Measurements from ENCODE around the gene EML1.

The EML1 gene, protein sequence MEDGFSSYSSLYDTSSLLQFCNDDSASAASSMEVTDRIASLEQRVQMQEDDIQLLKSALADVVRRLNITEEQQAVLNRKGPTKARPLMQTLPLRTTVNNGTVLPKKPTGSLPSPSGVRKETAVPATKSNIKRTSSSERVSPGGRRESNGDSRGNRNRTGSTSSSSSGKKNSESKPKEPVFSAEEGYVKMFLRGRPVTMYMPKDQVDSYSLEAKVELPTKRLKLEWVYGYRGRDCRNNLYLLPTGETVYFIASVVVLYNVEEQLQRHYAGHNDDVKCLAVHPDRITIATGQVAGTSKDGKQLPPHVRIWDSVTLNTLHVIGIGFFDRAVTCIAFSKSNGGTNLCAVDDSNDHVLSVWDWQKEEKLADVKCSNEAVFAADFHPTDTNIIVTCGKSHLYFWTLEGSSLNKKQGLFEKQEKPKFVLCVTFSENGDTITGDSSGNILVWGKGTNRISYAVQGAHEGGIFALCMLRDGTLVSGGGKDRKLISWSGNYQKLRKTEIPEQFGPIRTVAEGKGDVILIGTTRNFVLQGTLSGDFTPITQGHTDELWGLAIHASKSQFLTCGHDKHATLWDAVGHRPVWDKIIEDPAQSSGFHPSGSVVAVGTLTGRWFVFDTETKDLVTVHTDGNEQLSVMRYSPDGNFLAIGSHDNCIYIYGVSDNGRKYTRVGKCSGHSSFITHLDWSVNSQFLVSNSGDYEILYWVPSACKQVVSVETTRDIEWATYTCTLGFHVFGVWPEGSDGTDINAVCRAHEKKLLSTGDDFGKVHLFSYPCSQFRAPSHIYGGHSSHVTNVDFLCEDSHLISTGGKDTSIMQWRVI

DNA sequence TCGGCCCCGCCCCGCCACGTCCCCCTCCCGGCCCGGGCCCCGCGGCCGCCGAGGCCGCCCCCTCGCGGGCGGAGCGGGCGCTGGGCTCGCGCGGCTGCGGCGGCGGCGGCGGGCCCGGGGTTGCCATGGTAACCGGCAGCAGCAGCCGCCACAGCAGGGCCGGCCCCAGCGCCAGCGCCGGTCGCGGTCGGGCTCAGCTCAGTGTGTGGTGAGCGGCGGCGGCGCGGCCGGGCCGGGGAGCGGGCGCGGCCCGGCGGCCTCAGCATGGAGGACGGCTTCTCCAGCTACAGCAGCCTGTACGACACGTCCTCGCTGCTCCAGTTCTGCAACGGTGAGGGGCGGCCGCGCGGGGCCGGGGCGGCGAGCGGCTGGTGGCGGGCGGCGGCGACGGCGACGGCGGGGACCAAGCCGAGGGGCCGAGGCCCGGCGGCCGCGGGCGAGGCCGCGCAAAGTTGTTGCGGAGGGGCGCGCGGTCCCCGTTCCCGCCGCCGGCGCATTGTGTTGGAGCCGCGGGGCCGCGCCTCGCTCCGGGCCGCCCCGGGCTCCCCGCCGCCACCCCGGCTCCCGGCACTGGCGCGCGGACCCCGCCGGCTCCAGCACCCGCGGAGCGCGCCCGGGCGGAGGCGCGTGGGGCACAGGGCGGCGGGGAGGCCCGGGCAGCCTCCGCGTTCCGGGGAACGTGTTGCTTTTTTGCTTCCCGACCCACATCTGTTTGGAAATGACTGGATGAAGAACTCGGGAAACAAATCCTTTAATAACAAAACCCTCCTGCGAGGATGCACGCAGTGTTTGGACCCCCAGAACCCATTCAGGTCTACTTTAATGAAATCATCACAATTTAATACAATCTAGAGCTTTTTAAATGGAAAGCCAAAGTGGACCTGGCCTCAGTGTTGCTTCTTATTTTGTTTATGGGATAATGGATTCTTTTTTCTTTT lies at the start of gene EML1:
Gene EML1, plus strand, starts transcription at position 201 of the 938 bp plus-strand sequence. Its CDS starts 64 bp downstream, at position 265.
- DNase-seq (ENCODE audit: low read depth in 2 of 2), result peak; percentile 46 to 60

DNA sequence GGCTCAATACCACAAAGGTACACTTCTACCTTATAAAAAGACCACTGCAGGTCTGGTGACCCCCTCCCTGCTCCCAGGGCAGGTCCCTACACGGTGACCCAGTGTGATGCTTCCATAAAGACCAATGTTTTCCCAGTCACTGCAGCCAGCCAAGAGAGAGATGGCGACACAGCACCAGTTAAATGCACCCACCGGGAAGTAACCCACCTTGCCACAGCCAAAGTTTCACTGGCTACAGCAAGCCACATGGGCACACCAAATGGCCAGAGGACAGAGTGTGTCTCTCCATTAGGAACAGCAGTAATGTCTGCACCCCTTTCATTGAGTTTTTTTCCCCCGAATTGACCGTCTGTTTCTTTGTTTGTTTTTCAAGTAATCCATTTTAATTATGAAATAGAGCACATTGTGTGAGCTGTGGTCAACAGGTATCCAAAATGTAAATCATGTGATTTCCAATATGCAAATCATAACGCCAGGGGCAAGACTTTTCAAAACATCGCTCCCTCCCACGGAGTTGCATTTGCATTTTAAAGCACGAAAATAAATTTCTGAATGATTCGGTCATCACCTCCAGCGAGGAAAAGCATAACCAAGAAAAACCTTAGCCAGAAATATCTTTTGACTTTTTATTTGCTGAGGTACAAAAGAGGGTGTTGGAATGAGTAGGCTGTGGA lies 48.9 kb upstream of the EML1 start:
- no peak for DNase-seq (ENCODE audit: low read depth in 2 of 2)

DNA sequence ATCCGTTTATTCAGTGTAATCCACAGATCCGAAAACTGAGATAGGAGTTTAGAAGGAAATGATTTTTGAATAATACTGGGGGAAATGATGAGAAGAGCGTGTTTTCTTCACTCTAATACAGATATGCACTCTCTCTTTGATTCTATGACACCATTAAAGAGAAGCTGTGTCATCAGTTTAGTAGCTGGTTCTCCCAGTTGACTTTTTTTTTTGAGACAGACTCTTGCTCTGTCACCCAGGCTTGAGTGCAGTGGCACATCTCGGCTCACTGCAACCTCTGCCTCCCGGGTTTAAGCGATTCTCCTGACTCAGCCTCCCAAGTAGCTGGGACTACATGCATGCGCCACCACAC lies 48.4 kb upstream of the EML1 start:
- DNase-seq (ENCODE audit: low read depth in 2 of 2), result no peak

DNA sequence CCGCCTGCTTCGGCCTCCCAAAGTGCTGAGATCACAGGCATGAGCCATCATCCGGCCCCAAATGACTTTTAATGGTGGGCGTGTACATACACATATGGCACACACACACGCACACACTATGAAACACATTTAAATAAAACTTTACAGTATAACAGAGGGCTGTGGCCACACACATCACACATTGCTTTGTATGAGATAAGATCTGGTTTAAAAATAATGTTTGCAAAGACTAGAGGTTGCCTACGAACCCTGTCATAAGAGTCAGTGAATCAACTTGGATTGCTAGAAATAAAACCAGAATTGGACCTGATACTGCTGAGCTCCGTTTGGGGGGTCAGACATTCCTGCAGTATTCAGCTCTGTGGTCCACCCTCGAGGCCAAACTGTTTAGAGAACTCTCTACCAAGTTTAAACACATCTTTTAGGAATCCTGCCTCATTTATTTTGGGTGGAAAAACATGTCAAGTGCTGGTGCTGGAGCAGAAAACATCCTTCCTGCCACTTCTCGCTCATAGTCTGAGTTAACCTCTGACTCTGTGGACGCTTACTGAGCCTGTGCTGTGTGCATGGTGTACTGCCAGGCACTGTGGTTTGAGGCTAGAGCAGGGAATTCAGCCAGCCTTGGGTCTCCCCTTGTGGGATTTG lies 47.8 kb upstream of the EML1 start:
- DNase-seq (ENCODE audit: low read depth in 2 of 2), result no peak

DNA sequence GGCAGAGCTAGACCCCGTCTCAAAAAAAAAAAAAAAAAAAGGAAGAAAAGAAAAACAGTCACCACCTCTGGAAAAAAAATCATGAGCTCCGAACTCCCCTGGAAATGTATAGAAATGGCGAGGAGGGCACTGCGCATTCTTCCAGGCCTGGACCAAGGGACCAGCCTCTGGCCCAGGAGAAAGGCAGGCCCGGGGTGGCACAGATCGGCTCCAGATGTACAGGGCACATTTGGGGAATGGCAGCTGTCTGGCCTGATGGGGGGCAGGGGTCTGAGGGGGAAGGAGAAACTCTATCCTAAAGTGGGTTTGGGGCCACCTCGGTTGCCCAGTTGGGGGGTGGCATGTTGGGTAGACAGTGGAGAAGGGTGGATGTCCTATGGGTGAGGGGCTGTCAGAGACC lies 46.0 kb upstream of the EML1 start:
- no peak for DNase-seq (ENCODE audit: low read depth in 2 of 2)

DNA sequence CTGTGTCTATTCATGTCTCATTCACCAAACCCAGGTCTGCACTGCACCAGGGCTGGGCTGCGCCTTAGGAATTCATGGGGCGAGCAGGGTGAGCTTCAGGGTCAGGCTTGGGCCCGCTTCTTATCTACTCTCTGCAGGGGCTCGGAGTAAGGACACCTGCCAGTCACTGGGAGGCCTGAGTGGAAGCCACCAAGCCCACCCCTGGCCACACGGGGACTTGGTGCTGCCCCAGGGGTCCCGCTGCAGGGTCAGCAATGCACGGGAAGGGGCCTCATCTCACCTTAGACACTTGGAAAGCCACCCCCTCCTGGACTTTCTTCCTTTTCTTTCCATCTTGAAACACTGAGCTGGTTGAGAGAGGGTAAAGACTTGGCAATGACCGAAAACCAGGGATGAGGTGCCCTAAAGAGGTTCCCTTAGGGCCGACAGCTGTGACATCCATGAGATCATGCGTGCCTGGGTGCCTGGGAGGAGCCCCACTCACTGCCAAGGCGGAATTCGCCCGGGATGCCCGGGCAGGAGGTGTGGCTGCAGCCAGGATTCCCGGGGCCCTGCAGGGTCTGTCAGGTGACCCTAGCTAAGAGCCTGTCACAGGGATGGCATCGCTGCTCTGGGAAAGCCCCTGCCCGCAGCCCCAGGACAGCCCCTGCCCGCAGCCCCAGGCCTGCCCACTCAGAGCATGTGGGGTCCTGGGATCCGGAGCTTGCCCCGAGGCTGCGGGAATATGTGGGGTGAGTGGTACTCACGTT lies 45.5 kb upstream of the EML1 start:
- no peak for DNase-seq (ENCODE audit: low read depth in 2 of 2)

DNA sequence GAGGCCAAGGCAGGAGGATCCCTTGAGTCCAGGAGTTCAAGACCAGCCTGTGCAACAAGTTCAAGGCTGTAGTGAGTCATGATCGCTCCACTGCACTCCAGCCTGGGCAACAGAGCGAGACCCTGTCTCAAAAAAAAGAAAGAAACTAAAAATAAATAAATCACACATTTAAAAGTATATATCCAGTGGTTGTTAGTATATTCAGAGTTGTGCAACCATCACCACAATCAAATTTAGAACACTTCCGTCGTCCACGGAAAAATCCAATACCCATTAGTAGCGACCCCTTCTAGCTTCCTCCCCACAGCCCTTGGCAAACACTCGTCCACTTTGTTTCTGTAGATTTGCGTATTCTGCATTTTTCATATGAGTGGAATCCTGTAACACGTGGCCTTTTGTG lies 44.7 kb upstream of the EML1 start:
- no peak for DNase-seq (ENCODE audit: low read depth in 2 of 2)

DNA sequence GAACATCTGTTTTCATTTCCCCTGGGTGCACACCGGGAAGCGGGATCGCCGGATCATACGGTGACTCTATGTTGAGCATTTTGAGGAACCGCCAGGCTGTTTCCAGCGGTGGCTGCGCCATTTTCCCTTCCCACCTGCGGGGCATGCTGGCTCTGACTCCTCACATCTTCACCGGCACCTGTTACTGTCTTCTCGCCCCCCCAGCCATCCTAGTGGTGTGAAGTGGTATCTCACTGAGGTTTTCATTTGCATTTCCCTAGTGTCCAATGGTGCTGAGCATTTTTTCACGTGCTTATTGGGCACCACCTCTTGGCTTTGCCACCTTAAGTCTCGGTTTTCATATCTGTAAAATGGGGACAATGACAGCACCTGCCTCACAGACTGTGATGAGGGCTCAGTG lies 44.1 kb upstream of the EML1 start:
- no peak for DNase-seq (ENCODE audit: low read depth in 2 of 2)

DNA sequence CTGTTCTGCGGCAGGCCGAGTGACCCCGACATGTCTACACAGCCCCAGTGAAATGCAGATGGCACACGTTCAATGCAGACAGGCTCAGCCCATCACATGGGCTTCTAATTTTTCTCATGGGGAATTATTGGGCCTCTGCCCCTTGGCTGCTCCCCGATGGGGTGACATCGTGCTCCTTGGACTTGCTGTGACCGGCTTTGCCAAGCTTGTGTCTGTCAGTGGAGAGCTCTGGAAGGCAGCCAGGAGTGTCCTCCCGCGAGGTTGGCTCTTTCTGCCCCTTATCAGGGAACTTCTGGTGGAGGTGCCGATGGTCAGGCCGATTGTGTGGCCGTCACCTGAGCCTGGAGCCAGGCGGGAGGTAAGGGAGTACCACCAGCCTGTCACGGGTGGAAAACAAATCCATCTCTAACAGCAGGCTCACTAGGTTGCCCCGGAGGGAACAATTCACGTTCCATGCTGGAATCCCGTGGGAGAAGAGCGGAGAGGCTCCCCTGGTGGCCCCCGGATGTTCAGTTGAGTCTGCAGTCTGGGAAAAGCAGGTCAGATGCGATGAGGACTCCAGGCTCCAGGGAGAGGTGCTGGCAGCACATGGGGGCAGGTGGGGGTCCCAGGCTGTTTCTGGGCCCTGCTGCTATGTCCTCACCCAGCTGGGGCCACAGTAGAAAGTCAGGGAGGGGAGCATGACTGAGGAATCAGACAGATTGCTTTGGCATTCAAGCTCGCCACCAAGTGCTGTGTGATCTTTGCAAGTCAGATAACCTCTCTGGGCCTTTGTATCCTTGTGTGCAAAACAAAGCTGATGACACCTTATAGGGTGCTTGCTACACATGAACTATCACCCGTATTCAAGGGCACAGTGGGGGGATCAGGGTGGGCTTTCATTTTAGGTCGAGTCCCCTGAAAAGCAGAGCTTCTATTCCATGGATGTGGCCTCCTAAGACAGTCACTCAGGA lies 43.2 kb upstream of the EML1 start:
- DNase-seq (ENCODE audit: low read depth in 2 of 2), result no peak

DNA sequence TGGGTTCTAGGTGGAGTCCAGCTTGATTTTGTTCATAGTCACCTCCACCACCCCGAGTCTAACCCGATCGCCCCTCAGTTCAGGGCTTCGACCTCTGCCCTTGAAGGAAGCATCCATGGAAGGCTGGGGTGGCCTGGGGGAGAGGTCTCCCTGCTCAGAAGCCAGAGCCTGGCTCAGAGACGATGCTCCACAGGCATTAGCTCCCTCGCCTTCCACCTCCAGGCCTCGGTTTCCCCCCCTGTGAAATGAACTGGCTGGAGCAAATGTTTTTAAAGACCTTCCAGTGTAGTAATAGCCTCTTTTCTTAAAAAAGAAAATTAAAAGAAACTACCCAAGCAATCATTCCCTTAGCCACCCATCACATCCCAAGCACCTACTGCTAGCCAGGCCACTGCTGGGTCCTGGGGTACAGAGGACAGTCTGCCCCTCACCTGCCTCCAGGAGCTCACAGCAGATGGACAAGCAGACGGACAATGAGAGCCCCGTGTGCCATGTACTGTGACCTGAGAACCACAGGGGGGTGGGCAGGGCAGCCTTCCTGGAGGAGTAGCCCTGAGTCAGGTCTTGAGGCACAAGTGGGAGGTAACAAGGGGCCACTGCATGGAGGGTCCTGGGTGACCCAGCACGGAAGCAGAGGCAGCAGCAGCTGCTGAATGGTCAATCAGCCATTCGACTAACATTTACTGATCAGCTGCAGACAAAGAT lies 42.3 kb upstream of the EML1 start:
- no peak for DNase-seq (ENCODE audit: low read depth in 2 of 2)

DNA sequence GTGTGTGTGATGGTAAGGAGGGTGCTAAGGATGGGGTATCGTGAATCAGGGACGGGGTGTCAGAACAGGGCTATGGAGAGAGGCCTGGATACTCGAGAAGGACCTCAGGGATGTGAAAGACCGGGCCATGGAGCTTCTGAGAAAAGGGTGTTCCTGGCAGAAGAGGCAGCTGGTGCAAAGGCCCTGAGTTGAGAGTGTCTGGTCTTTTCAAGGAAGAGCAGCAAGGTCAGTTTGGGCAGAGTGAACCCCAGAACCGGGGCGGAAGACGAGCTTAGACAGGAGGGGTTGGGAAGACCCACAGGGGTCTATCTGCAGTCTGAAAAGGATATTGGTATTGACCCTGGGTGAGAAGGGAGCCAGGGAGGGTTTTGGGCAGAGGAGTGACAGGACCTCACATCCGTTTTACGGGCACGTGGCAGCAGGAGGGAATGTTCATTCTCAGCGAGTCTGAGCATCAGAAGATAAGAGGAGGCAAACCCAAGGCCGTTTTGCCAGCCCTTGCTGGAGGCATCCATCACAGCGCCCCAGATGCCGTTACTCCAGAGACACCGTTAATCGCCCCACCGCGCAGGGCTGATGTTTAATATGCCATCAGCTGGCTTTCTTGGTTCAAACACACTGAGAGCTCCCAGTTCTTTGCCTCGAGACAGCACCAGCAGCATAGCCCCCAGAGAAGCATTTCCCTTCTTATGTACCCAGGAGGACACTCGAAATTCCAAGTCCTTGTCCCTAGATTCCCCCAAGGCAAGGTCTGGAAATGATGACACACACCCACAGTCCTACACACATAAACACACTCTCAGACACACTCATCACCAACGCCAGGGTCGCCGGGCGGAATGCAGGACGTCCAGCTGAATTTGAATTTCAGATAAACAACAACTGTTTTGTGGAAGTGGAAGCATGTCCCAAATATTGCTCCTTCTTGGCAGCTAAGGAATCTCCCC lies 41.4 kb upstream of the EML1 start:
- DNase-seq (ENCODE audit: low read depth in 2 of 2), result no peak

DNA sequence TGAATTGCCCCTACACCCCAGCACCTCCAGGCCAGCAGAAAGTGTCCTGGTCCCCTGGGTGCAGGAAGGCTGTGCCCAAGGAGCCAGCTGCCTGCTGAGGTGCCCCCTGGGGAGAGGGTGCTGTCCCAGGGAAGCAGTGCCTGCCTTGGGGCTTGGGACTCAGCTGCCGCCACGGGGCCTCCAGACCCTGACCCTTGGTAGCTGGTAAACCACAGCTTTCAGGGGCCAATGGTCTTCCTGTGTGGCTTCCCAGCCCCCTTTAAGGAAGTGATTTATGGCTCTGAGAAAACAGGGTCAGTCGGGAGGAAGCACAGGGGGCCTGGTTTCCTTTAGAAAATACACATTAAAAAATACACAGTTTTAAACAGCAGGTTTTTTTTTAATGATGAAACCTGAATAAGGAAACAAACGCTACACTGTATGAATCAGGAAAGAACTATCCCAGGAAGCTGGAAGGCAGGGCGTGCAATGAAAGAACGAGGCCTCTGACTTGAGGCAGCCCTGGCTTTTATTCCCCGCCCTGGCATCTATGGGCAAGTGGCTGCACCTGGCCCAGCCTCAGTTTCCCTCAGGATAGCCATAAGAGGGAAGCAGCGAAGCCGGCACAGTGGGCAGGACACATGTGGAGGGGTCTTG lies 40.6 kb upstream of the EML1 start:
- DNase-seq (ENCODE audit: low read depth in 2 of 2), result no peak

DNA sequence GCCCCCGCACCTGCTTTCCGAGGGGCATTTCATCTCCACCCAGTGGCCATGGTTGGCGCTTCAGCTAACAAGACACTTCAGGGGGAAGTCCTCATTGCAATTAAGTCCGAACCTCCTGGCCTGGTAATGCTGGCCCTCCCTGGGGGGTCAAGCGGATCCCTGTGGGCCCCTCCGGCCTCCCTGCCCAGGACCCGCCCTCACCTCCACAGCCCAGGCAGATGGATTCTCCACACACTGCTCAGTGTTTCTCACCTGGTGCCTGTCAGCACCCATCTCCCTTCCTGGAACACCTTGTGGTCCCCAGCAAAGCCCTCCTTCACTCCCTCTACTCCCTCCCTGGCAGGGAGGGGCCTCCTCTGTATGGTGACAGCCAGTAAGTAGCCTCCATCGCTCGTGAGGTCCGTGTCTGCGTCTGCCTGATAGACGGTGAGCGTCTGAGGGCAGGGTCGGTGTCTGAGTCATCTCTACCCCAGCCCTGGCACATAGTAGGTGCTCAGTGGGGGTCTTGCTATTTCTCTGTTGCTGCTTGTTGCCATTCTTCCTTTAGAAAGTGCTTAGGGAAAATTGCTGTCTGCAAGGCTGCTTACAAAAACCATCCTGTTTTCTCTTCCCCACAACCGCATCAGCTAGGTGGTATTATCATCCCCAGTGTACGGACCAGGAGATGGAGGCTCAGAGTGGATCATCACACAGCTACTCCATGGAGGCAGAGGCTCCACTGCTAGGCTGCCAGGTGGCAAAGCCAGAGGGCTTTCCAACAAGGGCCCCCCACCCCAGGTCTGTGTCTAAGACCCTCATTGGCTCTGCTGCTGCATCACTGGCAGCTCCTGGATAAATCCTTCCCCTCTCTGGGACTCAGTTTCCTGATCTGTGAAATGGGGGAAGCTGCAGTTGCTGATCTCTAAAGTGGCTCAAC lies 39.7 kb upstream of the EML1 start:
- no peak for DNase-seq (ENCODE audit: low read depth in 2 of 2)

DNA sequence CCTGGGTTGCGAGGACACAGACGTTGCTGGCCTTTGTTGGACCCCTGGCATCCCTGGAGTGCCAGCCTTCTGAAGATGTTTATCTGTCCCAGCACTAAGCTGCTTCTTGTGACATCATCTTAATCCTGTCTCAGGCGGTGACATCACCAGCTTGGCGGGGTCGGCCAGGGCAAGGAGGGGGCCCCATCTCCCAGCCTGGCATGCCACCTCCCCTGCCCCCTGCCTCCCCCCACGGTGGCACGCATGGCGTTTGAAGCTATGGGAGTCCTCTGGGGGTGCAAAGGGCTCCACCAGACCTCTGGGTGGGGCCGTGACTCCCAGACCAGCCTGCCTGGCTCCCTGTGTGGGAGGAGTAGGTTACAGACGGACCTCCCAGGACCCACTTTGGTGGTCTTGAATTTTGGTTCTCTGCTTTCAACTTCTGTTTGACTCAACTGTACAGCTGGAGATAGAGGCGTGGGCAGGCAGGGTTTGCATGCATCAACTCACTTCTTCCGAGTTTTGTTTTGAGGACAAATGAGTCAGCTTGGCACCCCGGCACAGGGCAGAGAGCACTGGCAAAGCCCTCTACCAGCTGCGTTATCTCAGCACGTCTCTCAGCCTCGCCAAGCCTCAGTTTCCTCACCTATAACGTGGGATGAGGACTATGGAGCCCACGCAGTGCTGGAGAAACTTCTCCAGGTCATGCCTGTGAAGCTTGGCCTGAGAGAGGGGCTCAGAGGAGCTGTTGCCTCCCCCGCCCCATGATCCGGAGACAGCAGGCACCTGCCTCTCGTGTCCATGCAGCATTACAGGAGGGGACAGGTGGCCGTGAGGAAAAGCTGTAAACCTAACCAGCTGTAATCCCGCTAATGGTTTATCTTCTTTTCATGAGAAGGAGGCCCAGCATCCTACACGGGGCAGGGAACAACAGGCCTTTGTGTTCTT lies 38.8 kb upstream of the EML1 start:
- DNase-seq (ENCODE audit: low read depth in 2 of 2), result no peak

DNA sequence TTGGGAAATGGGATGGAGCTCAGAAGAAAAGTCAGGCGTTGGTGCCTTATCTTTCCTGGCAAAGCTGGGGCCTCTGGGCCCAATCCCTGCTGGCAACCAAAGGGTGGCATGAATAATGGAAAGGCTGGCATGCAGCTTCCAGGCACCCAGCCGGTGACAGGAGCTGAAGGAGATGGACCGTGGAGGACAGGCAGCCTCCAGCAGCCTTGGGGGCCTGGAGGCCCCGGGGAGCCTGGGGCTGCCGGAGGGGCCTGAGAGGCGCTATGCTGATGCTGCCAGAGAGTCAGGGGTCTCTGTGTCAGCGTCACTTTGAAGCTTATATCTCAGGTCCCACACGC lies 38.2 kb upstream of the EML1 start:
- no peak for DNase-seq (ENCODE audit: low read depth in 2 of 2)
